ENCODE data around the gene FUS.

- no peak for TF ChIP-seq CTCF (IDR thresholded peaks at IDR 0.05 in 8 of 11, conservative IDR thresholded peaks at IDR 0.05 in 3 of 11)
- no peak for TF ChIP-seq POLR2A (IDR thresholded peaks at IDR 0.05)
- TF ChIP-seq POLR2AphosphoS5 (IDR thresholded peaks at IDR 0.05) = peak in 2 of 3 donors; percentile 10 to 53
Observed at GRCh38 chr16:31186930-31187807, 7.2 kb downstream of the FUS start.
